Measurements from ENCODE around the gene TSFM.

The TSFM gene

DNA sequence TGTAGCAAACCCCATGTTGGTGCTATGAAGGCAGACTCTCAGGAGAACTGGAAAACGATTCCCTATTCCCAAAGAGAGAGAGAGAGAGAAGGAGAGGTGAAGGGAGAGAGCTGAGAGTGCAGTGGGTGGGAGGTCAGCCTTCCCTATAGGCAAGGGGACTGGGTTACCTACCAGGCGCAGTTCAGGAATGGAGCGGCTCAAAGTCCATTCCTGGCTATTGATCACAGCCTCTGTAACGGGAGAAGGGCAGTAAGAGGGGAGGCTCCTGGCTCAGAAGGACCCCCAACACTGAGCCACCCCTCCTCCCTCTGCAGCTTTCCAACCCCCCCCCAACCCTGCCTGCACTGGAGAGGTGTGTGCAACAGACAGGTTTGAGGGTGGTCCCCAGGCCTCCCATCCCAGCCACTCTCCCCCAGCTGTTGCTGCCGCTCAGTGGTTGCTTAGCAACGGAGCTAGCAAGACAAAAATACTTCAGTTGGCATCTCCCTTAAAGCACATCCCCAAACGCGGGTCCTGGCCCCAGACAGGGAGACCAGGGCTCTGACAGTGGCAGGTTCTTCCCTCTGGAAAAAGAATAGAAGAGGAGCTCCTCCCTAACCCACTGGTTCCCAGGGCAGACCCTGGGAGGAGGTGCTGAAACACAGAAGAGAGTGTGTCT is 47.3 kb upstream of the TSFM start:
- H4K20me1 ChIP-seq (ENCODE audit: control insufficient read depth, insufficient read depth, low read depth, low read length), result no peaks in the 10 kb centered on the region
- H3K9me2 ChIP-seq (replicated peaks; ENCODE audit: control insufficient read depth, low read length), result no peaks in the 10 kb centered on the region
- peaks cover 15% of the 10 kb centered on the region for H3K79me2 ChIP-seq (ENCODE audit: control insufficient read depth, low read length)
- H3F3A ChIP-seq (ENCODE audit: control insufficient read depth, insufficient read depth), result no peaks in the 10 kb centered on the region
- peaks cover 36% of the 10 kb centered on the region for H3K36me3 ChIP-seq (ENCODE audit: control insufficient read depth, low read length)
- H3K4me2 ChIP-seq (ENCODE audit: low read length), result no peak overlapping the region
- no peak for TF ChIP-seq EZH2phosphoT487 (IDR thresholded peaks at IDR 0.05; ENCODE audit: borderline replicate concordance, low read length)
- TF ChIP-seq, protein P1, sequence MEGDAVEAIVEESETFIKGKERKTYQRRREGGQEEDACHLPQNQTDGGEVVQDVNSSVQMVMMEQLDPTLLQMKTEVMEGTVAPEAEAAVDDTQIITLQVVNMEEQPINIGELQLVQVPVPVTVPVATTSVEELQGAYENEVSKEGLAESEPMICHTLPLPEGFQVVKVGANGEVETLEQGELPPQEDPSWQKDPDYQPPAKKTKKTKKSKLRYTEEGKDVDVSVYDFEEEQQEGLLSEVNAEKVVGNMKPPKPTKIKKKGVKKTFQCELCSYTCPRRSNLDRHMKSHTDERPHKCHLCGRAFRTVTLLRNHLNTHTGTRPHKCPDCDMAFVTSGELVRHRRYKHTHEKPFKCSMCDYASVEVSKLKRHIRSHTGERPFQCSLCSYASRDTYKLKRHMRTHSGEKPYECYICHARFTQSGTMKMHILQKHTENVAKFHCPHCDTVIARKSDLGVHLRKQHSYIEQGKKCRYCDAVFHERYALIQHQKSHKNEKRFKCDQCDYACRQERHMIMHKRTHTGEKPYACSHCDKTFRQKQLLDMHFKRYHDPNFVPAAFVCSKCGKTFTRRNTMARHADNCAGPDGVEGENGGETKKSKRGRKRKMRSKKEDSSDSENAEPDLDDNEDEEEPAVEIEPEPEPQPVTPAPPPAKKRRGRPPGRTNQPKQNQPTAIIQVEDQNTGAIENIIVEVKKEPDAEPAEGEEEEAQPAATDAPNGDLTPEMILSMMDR (IDR thresholded peaks at IDR 0.05; ENCODE audit: low read depth, low read length, poor library complexity, severe bottlenecking), result no peak
- no peaks in the 10 kb centered on the region for H3K27me3 ChIP-seq (ENCODE audit: control insufficient read depth, low read length)
- peaks cover 8% of the 10 kb centered on the region for H3K4me1 ChIP-seq (ENCODE audit: control insufficient read depth, low read length)
- H3K4me3 ChIP-seq (ENCODE audit: low read length), result no peak overlapping the region
- H3K27ac ChIP-seq (ENCODE audit: low read depth, low read length), result no peak overlapping the region
- no peaks in the 10 kb centered on the region for H3K9me3 ChIP-seq (ENCODE audit: control insufficient read depth, insufficient read depth, low read length)

DNA sequence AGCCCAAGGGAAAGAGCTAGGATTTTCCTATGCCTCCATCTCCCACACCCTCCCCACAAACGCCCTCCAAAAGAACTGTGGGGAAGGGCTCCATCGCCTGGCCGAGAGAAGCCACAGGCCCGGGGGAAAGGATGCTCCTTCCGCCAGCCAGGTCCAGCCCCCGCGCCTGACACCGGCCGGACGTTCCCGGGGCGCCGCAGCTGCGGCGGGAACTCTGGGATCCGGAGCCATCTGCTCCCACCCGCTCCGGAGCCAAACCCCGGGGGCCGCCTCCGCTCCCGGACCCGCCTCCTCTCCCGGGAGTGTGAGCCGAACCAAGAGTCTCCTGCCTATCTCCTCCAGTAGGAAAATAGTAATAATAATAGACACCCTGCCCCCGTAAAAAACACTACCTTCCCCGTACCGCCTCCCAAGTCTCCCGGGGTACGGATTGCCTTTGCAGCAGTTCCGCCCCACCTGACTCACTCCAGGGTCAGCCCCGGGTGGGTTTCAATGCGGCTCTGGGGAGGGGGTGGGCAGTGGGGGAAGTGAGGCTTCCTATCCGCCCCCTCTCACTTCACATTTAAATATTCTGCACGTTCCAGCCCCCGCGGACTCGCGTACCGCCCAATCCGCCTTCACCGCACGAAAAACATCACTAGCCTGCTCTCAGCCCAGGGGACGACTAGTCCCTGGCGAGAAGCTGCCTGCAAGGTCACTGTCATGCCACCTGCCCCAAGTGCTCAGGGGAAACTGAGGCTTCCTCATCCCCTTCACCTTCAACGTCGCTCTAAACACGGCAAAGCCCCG is 46.4 kb upstream of the TSFM start:
- Histone ChIP-seq H3F3A (ENCODE audit: control insufficient read depth, insufficient read depth) (no peaks in the 10 kb centered on the region; the same call in 1 of the 2 replicates), H3K9me2 (replicated peaks; ENCODE audit: control insufficient read depth, low read length) (no peaks in the 10 kb centered on the region), H3K4me3 (ENCODE audit: low read length) (no peak overlapping the region), H3K4me1 (ENCODE audit: control insufficient read depth, low read length) (peaks cover 17% of the 10 kb centered on the region), H3K27ac (ENCODE audit: low read depth, low read length) (no peak overlapping the region), H3K36me3 (ENCODE audit: control insufficient read depth, low read length) (peaks cover 28% of the 10 kb centered on the region), H4K20me1 (ENCODE audit: control insufficient read depth, insufficient read depth, low read depth, low read length) (no peaks in the 10 kb centered on the region), H3K4me2 (ENCODE audit: low read length) (no peak overlapping the region), H3K9me3 (ENCODE audit: control insufficient read depth, insufficient read depth, low read length) (no peaks in the 10 kb centered on the region), H3K27me3 (ENCODE audit: control insufficient read depth, low read length) (no peaks in the 10 kb centered on the region), H3K79me2 (ENCODE audit: control insufficient read depth, low read length) (peaks cover 22% of the 10 kb centered on the region)
- TF ChIP-seq, protein P1 (IDR thresholded peaks at IDR 0.05; ENCODE audit: low read depth, low read length, poor library complexity, severe bottlenecking), result no peak
- TF ChIP-seq EZH2phosphoT487 (IDR thresholded peaks at IDR 0.05; ENCODE audit: borderline replicate concordance, low read length), result no peak

DNA sequence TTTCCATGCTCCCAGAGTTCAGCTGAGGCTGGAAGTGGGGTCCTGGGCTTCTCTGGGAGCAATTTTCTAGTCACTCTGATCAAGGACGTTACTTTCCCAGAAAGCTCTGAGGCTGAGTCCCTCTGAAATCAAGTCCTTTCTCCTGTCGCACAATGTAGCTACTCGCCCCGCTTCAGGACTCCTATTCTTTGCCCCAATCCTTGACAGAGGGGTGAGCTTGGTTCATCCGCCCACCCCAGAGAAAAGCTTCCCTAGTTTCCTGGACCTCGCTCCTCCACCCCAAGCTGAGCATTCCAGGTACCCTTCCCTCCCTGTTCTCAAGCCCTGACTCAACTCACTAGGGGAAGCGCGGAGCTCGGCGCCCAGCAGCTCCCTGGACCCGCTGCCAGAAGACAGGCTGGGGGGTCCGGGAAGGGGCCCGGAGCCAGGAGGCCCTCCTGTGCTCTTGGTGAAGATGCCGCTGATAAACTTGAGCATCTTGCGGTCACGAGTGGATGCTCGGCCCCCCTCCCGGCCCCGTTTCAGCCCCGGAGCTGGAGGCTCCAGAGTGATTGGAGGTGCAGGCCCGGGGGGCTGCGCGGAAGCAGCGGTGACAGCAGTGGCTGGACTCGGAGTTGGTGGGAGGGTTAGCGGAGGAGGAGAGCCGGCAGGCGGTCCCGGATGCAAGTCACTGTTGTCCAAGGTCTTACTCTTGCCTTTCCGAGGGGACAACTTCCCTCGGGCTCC is 45.7 kb upstream of the TSFM start:
- no peaks in the 10 kb centered on the region for H4K20me1 ChIP-seq (ENCODE audit: control insufficient read depth, insufficient read depth, low read depth, low read length)
- peaks cover 24% of the 10 kb centered on the region for H3K4me1 ChIP-seq (ENCODE audit: control insufficient read depth, low read length)
- H3K4me2 ChIP-seq (ENCODE audit: low read length), result no peak overlapping the region
- no peak overlapping the region for H3K4me3 ChIP-seq (ENCODE audit: low read length)
- H3K27me3 ChIP-seq (ENCODE audit: control insufficient read depth, low read length), result no peaks in the 10 kb centered on the region
- no peaks in the 10 kb centered on the region; the same call in 1 of the 2 replicates for H3F3A ChIP-seq (ENCODE audit: control insufficient read depth, insufficient read depth)
- no peak overlapping the region for H3K27ac ChIP-seq (ENCODE audit: low read depth, low read length)
- no peaks in the 10 kb centered on the region for H3K9me2 ChIP-seq (replicated peaks; ENCODE audit: control insufficient read depth, low read length)
- peaks cover 22% of the 10 kb centered on the region for H3K36me3 ChIP-seq (ENCODE audit: control insufficient read depth, low read length)
- H3K9me3 ChIP-seq (ENCODE audit: control insufficient read depth, insufficient read depth, low read length), result no peaks in the 10 kb centered on the region
- TF ChIP-seq, protein P1 (IDR thresholded peaks at IDR 0.05; ENCODE audit: low read depth, low read length, poor library complexity, severe bottlenecking), result no peak
- no peak for TF ChIP-seq EZH2phosphoT487 (IDR thresholded peaks at IDR 0.05; ENCODE audit: borderline replicate concordance, low read length)
- peaks cover 30% of the 10 kb centered on the region for H3K79me2 ChIP-seq (ENCODE audit: control insufficient read depth, low read length)

All from DOHH2 (cell line).